Measurements from ENCODE around the gene RBMS2.

Gene RBMS2

GRCh38 chr12:56537546-56537945, 15.9 kb downstream of the RBMS2 start:
- no peak overlapping the region for H3K9ac ChIP-seq (ENCODE audit: low read depth in 1 of 2, low read length in 2 of 2)
- H3K4me1 ChIP-seq (ENCODE audit: control insufficient read depth in 2 of 2, insufficient read depth in 2 of 2, low read length in 2 of 2): no peaks in the 10 kb centered on the region
- no peaks in the 10 kb centered on the region for H3K9me3 ChIP-seq (ENCODE audit: control insufficient read depth in 2 of 2, low read length in 2 of 2)
- H3K36me3 ChIP-seq (ENCODE audit: control insufficient read depth in 2 of 2, insufficient read depth in 2 of 2, low read length in 2 of 2): peaks cover 0 to 3% of the 10 kb centered on the region in 2 donors
- no peak overlapping the region for H3K4me3 ChIP-seq (ENCODE audit: low read length in 2 of 2)
- H3K27ac ChIP-seq (ENCODE audit: low read depth in 2 of 2, low read length in 2 of 2): no peak overlapping the region
- no peaks in the 10 kb centered on the region for H3K27me3 ChIP-seq (ENCODE audit: control insufficient read depth in 2 of 2, insufficient read depth in 2 of 2, low read length in 2 of 2)

GRCh38 chr12:56541631-56542030, 20.0 kb downstream of the RBMS2 start:
- Histone ChIP-seq H3K36me3 (ENCODE audit: control insufficient read depth in 2 of 2, insufficient read depth in 2 of 2, low read length in 2 of 2) (peaks cover 0 to 3% of the 10 kb centered on the region in 2 donors), H3K27ac (ENCODE audit: low read depth in 2 of 2, low read length in 2 of 2) (no peak overlapping the region), H3K9me3 (ENCODE audit: control insufficient read depth in 2 of 2, low read length in 2 of 2) (no peaks in the 10 kb centered on the region), H3K27me3 (ENCODE audit: control insufficient read depth in 2 of 2, insufficient read depth in 2 of 2, low read length in 2 of 2) (no peaks in the 10 kb centered on the region), H3K9ac (ENCODE audit: low read depth in 1 of 2, low read length in 2 of 2) (no peak overlapping the region), H3K4me3 (ENCODE audit: low read length in 2 of 2) (no peak overlapping the region), H3K4me1 (ENCODE audit: control insufficient read depth in 2 of 2, insufficient read depth in 2 of 2, low read length in 2 of 2) (no peaks in the 10 kb centered on the region)

GRCh38 chr12:56542164-56542563, 20.5 kb downstream of the RBMS2 start:
- Histone ChIP-seq H3K4me3 (ENCODE audit: low read length in 2 of 2) (no peak overlapping the region), H3K9ac (ENCODE audit: low read depth in 1 of 2, low read length in 2 of 2) (no peak overlapping the region), H3K4me1 (ENCODE audit: control insufficient read depth in 2 of 2, insufficient read depth in 2 of 2, low read length in 2 of 2) (no peaks in the 10 kb centered on the region), H3K27ac (ENCODE audit: low read depth in 2 of 2, low read length in 2 of 2) (no peak overlapping the region), H3K27me3 (ENCODE audit: control insufficient read depth in 2 of 2, insufficient read depth in 2 of 2, low read length in 2 of 2) (no peaks in the 10 kb centered on the region), H3K9me3 (ENCODE audit: control insufficient read depth in 2 of 2, low read length in 2 of 2) (no peaks in the 10 kb centered on the region), H3K36me3 (ENCODE audit: control insufficient read depth in 2 of 2, insufficient read depth in 2 of 2, low read length in 2 of 2) (peaks cover 0 to 3% of the 10 kb centered on the region in 2 donors)

GRCh38 chr12:56545023-56545604, 23.5 kb downstream of the RBMS2 start:
- Histone ChIP-seq H3K4me1 (ENCODE audit: control insufficient read depth in 2 of 2, insufficient read depth in 2 of 2, low read length in 2 of 2) (no peaks in the 10 kb centered on the region), H3K36me3 (ENCODE audit: control insufficient read depth in 2 of 2, insufficient read depth in 2 of 2, low read length in 2 of 2) (peaks cover 0 to 3% of the 10 kb centered on the region in 2 donors), H3K4me3 (ENCODE audit: low read length in 2 of 2) (no peak overlapping the region), H3K9me3 (ENCODE audit: control insufficient read depth in 2 of 2, low read length in 2 of 2) (no peaks in the 10 kb centered on the region), H3K9ac (ENCODE audit: low read depth in 1 of 2, low read length in 2 of 2) (no peak overlapping the region), H3K27me3 (ENCODE audit: control insufficient read depth in 2 of 2, insufficient read depth in 2 of 2, low read length in 2 of 2) (no peaks in the 10 kb centered on the region), H3K27ac (ENCODE audit: low read depth in 2 of 2, low read length in 2 of 2) (no peak overlapping the region)

GRCh38 chr12:56546680-56547079, 25.1 kb downstream of the RBMS2 start:
- Histone ChIP-seq H3K4me3 (ENCODE audit: low read length in 2 of 2) (no peak overlapping the region), H3K9ac (ENCODE audit: low read depth in 1 of 2, low read length in 2 of 2) (no peak overlapping the region), H3K27ac (ENCODE audit: low read depth in 2 of 2, low read length in 2 of 2) (no peak overlapping the region), H3K27me3 (ENCODE audit: control insufficient read depth in 2 of 2, insufficient read depth in 2 of 2, low read length in 2 of 2) (no peaks in the 10 kb centered on the region), H3K36me3 (ENCODE audit: control insufficient read depth in 2 of 2, insufficient read depth in 2 of 2, low read length in 2 of 2) (no peaks in the 10 kb centered on the region), H3K9me3 (ENCODE audit: control insufficient read depth in 2 of 2, low read length in 2 of 2) (no peaks in the 10 kb centered on the region), H3K4me1 (ENCODE audit: control insufficient read depth in 2 of 2, insufficient read depth in 2 of 2, low read length in 2 of 2) (no peaks in the 10 kb centered on the region)

GRCh38 chr12:56551070-56551469, 29.4 kb downstream of the RBMS2 start:
- Histone ChIP-seq H3K36me3 (ENCODE audit: control insufficient read depth in 2 of 2, insufficient read depth in 2 of 2, low read length in 2 of 2) (no peaks in the 10 kb centered on the region), H3K27me3 (ENCODE audit: control insufficient read depth in 2 of 2, insufficient read depth in 2 of 2, low read length in 2 of 2) (no peaks in the 10 kb centered on the region), H3K9me3 (ENCODE audit: control insufficient read depth in 2 of 2, low read length in 2 of 2) (no peaks in the 10 kb centered on the region), H3K27ac (ENCODE audit: low read depth in 2 of 2, low read length in 2 of 2) (no peak overlapping the region), H3K9ac (ENCODE audit: low read depth in 1 of 2, low read length in 2 of 2) (no peak overlapping the region), H3K4me1 (ENCODE audit: control insufficient read depth in 2 of 2, insufficient read depth in 2 of 2, low read length in 2 of 2) (no peaks in the 10 kb centered on the region), H3K4me3 (ENCODE audit: low read length in 2 of 2) (no peak overlapping the region)

GRCh38 chr12:56565510-56566101, 44.0 kb downstream of the RBMS2 start:
- peak overlapping the region; percentile 75 to 84 for H3K27ac ChIP-seq (ENCODE audit: low read depth in 2 of 2, low read length in 2 of 2)
- H3K36me3 ChIP-seq (ENCODE audit: control insufficient read depth in 2 of 2, insufficient read depth in 2 of 2, low read length in 2 of 2): no peaks in the 10 kb centered on the region
- H3K4me3 ChIP-seq (ENCODE audit: low read length in 2 of 2): peak overlapping the region; percentile 30 to 61
- no peaks in the 10 kb centered on the region for H3K9me3 ChIP-seq (ENCODE audit: control insufficient read depth in 2 of 2, low read length in 2 of 2)
- H3K27me3 ChIP-seq (ENCODE audit: control insufficient read depth in 2 of 2, insufficient read depth in 2 of 2, low read length in 2 of 2): no peaks in the 10 kb centered on the region
- peak overlapping the region; percentile 13 to 63 for H3K9ac ChIP-seq (ENCODE audit: low read depth in 1 of 2, low read length in 2 of 2)
- peaks cover 11 to 16% of the 10 kb centered on the region in 2 donors for H3K4me1 ChIP-seq (ENCODE audit: control insufficient read depth in 2 of 2, insufficient read depth in 2 of 2, low read length in 2 of 2)

GRCh38 chr12:56568146-56568545, 46.5 kb downstream of the RBMS2 start:
- H3K9me3 ChIP-seq (ENCODE audit: control insufficient read depth in 2 of 2, low read length in 2 of 2): no peaks in the 10 kb centered on the region
- no peak overlapping the region for H3K4me3 ChIP-seq (ENCODE audit: low read length in 2 of 2)
- H3K27ac ChIP-seq (ENCODE audit: low read depth in 2 of 2, low read length in 2 of 2): no peak overlapping the region
- H3K27me3 ChIP-seq (ENCODE audit: control insufficient read depth in 2 of 2, insufficient read depth in 2 of 2, low read length in 2 of 2): no peaks in the 10 kb centered on the region
- no peak overlapping the region for H3K9ac ChIP-seq (ENCODE audit: low read depth in 1 of 2, low read length in 2 of 2)
- peaks cover 11 to 16% of the 10 kb centered on the region in 2 donors for H3K4me1 ChIP-seq (ENCODE audit: control insufficient read depth in 2 of 2, insufficient read depth in 2 of 2, low read length in 2 of 2)
- H3K36me3 ChIP-seq (ENCODE audit: control insufficient read depth in 2 of 2, insufficient read depth in 2 of 2, low read length in 2 of 2): no peaks in the 10 kb centered on the region

GRCh38 chr12:56571121-56571520, 49.5 kb downstream of the RBMS2 start:
- Histone ChIP-seq H3K9me3 (ENCODE audit: control insufficient read depth in 2 of 2, low read length in 2 of 2) (no peaks in the 10 kb centered on the region), H3K4me1 (ENCODE audit: control insufficient read depth in 2 of 2, insufficient read depth in 2 of 2, low read length in 2 of 2) (peaks cover 1 to 7% of the 10 kb centered on the region in 2 donors), H3K27ac (ENCODE audit: low read depth in 2 of 2, low read length in 2 of 2) (no peak overlapping the region), H3K27me3 (ENCODE audit: control insufficient read depth in 2 of 2, insufficient read depth in 2 of 2, low read length in 2 of 2) (no peaks in the 10 kb centered on the region), H3K9ac (ENCODE audit: low read depth in 1 of 2, low read length in 2 of 2) (no peak overlapping the region), H3K36me3 (ENCODE audit: control insufficient read depth in 2 of 2, insufficient read depth in 2 of 2, low read length in 2 of 2) (no peaks in the 10 kb centered on the region), H3K4me3 (ENCODE audit: low read length in 2 of 2) (no peak overlapping the region)

GRCh38 chr12:56572288-56572687, 50.7 kb downstream of the RBMS2 start:
- no peak overlapping the region for H3K27ac ChIP-seq (ENCODE audit: low read depth in 2 of 2, low read length in 2 of 2)
- no peaks in the 10 kb centered on the region for H3K36me3 ChIP-seq (ENCODE audit: control insufficient read depth in 2 of 2, insufficient read depth in 2 of 2, low read length in 2 of 2)
- no peak overlapping the region for H3K9ac ChIP-seq (ENCODE audit: low read depth in 1 of 2, low read length in 2 of 2)

More at GRCh38 chr12:56572288-56572687, 50.7 kb downstream of the RBMS2 start:
- Histone ChIP-seq H3K4me3 (ENCODE audit: low read length in 2 of 2) (no peak overlapping the region), H3K4me1 (ENCODE audit: control insufficient read depth in 2 of 2, insufficient read depth in 2 of 2, low read length in 2 of 2) (peaks cover 0 to 7% of the 10 kb centered on the region in 2 donors), H3K9me3 (ENCODE audit: control insufficient read depth in 2 of 2, low read length in 2 of 2) (no peaks in the 10 kb centered on the region), H3K27me3 (ENCODE audit: control insufficient read depth in 2 of 2, insufficient read depth in 2 of 2, low read length in 2 of 2) (no peaks in the 10 kb centered on the region)

Data from mucosa of rectum (tissue), 2 donors.